NCI-H146 treated with DMSO at 0.1 percent for 48 hours (cell line): ENCODE data around the gene RASA3.
A peak's percentile ranks its signal among the peaks of the same experiment; 100 is the strongest.
"Not testable (repeated sequence)": the region's sequence is repeated elsewhere in the genome, so short reads cannot be mapped to it uniquely, and the experiment has no call there.

Experiments used
- DNase-seq: peaks from one replicate; lab custom pipeline; 2025; ENCODE audit not compliant: unreplicated experiment; lab: John Stamatoyannopoulos, UW

RASA3 gene

GRCh38 chr13:114025714-114026431 lies 106.5 kb downstream of the RASA3 start:
- peak; percentile 46 for DNase-seq

- no peak for DNase-seq
Measured at GRCh38 chr13:114025405-114025713, 107.1 kb downstream of the RASA3 start.

- no peak for DNase-seq
Measured at GRCh38 chr13:114024603-114025404, 107.6 kb downstream of the RASA3 start.

- no peak for DNase-seq
Measured at GRCh38 chr13:114023716-114024602, 108.5 kb downstream of the RASA3 start.

- DNase-seq, result no peak
Measured at GRCh38 chr13:114022876-114023275, 109.5 kb downstream of the RASA3 start.

- no peak for DNase-seq
Measured at GRCh38 chr13:114022309-114022669, 110.1 kb downstream of the RASA3 start.

GRCh38 chr13:114021464-114022308 lies 110.7 kb downstream of the RASA3 start:
- DNase-seq, result no peak

GRCh38 chr13:114020750-114021463 lies 111.5 kb downstream of the RASA3 start:
- no peak for DNase-seq

GRCh38 chr13:114020134-114020533 lies 112.3 kb downstream of the RASA3 start:
- not testable (repeated sequence) for DNase-seq

GRCh38 chr13:114019367-114019766 lies 113.1 kb downstream of the RASA3 start:
- DNase-seq, result no peak

GRCh38 chr13:114018461-114019055 lies 113.9 kb downstream of the RASA3 start:
- no peak for DNase-seq

- DNase-seq, result no peak
Measured at GRCh38 chr13:114017966-114018365, 114.5 kb downstream of the RASA3 start.

GRCh38 chr13:114017028-114017630 lies 115.3 kb downstream of the RASA3 start:
- no peak for DNase-seq

GRCh38 chr13:114016321-114017027 lies 115.9 kb downstream of the RASA3 start:
- DNase-seq, result no peak

GRCh38 chr13:114015969-114016295 lies 116.5 kb downstream of the RASA3 start:
- no peak for DNase-seq

- no peak for DNase-seq
Measured at GRCh38 chr13:114015111-114015968, 117.1 kb downstream of the RASA3 start.

GRCh38 chr13:114013952-114014629 lies 118.3 kb downstream of the RASA3 start:
- DNase-seq, result no peak
